SK-N-MC (cell line): ENCODE measurements around the gene LBP.
"Not testable (repeated sequence)": the region's sequence is repeated elsewhere in the genome, so short reads cannot be mapped to it uniquely, and the experiment has no call there.

Experiments
- DNase-seq: peaks from one replicate; pipeline ENCODE4 v3.0.0-alpha.2; 2011; ENCODE audit warnings: low read depth, low spot score
- H3K27ac ChIP-seq: fragments of 200-600 bp; sonication (generic); 2 replicates; pipeline ENCODE4 v1.5.1; 2016; ENCODE audit warnings: mixed run types
- H3K36me3 ChIP-seq: fragments of 200-600 bp; sonication (generic); 2 replicates; pipeline ENCODE4 v1.6.1; 2017; ENCODE audit warnings: antibody characterized with exemption, low read length, mixed read lengths; ENCODE audit not compliant: insufficient read depth
- H3K4me3 ChIP-seq: fragments of 200-600 bp; sonication (generic); 2 replicates; pipeline ENCODE4 v1.5.1; 2016
- H3K9ac ChIP-seq: fragments of 200-600 bp; sonication (generic); 2 replicates; pipeline ENCODE4 v1.8.0; 2017; ENCODE audit warnings: mixed run types, mixed read lengths; ENCODE audit not compliant: insufficient read length
- H3K9me3 ChIP-seq: fragments of 200-600 bp; sonication (generic); 2 replicates; pipeline ENCODE4 v1.6.1; 2017; ENCODE audit warnings: low read depth, mild to moderate bottlenecking, antibody characterized with exemption, low read length, moderate library complexity, mixed read lengths
- EZH2 ChIP-seq: fragments of 200-600 bp; sonication (generic); IDR thresholded peaks from one replicate; pipeline ENCODE4 v1.6.1; 2017; ENCODE audit warnings: antibody characterized with exemption
- FOXP2 ChIP-seq: optimal IDR thresholded peaks from 2 replicates; pipeline ENCODE3; 2011; ENCODE audit warnings: mild to moderate bottlenecking, moderate library complexity; ENCODE audit not compliant: insufficient read depth; ENCODE audit errors: extremely low read length, control extremely low read depth
- POLR2AphosphoS5 ChIP-seq: IDR thresholded peaks from 2 replicates; pipeline ENCODE4 v1.6.1; 2012; ENCODE audit warnings: mild to moderate bottlenecking, low read depth, low read length, borderline replicate concordance

The LBP gene

GRCh38 chr20:38369389-38369788, 23.1 kb downstream of the LBP start:
- Histone ChIP-seq H3K9me3 (no peaks in the 10 kb centered on the region), H3K9ac (no peak overlapping the region), H3K27ac (no peak overlapping the region), H3K4me3 (no peak overlapping the region), H3K36me3 (no peaks in the 10 kb centered on the region)
- no peak for DNase-seq
- TF ChIP-seq EZH2 (no peak), FOXP2 (no peak), POLR2AphosphoS5 (no peak)

GRCh38 chr20:38372806-38373205, 26.5 kb downstream of the LBP start:
- no peak overlapping the region for H3K4me3 ChIP-seq
- no peak overlapping the region for H3K27ac ChIP-seq
- no peak overlapping the region for H3K9ac ChIP-seq
- no peak for DNase-seq
- TF ChIP-seq FOXP2 (no peak), POLR2AphosphoS5 (no peak), EZH2 (no peak)
- no peaks in the 10 kb centered on the region for H3K9me3 ChIP-seq
- H3K36me3 ChIP-seq, result no peaks in the 10 kb centered on the region

- Histone ChIP-seq H3K9me3 (no peaks in the 10 kb centered on the region), H3K36me3 (no peaks in the 10 kb centered on the region), H3K9ac (no peak overlapping the region), H3K27ac (no peak overlapping the region), H3K4me3 (no peak overlapping the region)
- no peak for DNase-seq
- no peak for TF ChIP-seq FOXP2
- no peak for TF ChIP-seq POLR2AphosphoS5
- no peak for TF ChIP-seq EZH2
These were observed 27.1 kb downstream of the LBP start for GRCh38 chr20:38373231-38373867.

GRCh38 chr20:38373898-38374297, 27.6 kb downstream of the LBP start:
- DNase-seq, result no peak
- Histone ChIP-seq H3K9me3 (no peaks in the 10 kb centered on the region), H3K9ac (no peak overlapping the region), H3K4me3 (no peak overlapping the region), H3K27ac (no peak overlapping the region), H3K36me3 (no peaks in the 10 kb centered on the region)
- TF ChIP-seq POLR2AphosphoS5, result no peak
- TF ChIP-seq EZH2, result no peak
- no peak for TF ChIP-seq FOXP2

GRCh38 chr20:38377039-38377685, 30.9 kb downstream of the LBP start:
- Histone ChIP-seq H3K9me3 (no peaks in the 10 kb centered on the region), H3K27ac (no peak overlapping the region), H3K9ac (no peak overlapping the region), H3K36me3 (no peaks in the 10 kb centered on the region), H3K4me3 (no peak overlapping the region)
- TF ChIP-seq EZH2 (no peak), FOXP2 (no peak), POLR2AphosphoS5 (no peak)
- DNase-seq, result no peak

GRCh38 chr20:38377838-38378237, 31.6 kb downstream of the LBP start:
- H3K9ac ChIP-seq, H3K27ac ChIP-seq, DNase-seq, H3K4me3 ChIP-seq, H3K9me3 ChIP-seq, H3K36me3 ChIP-seq: not testable (repeated sequence)

GRCh38 chr20:38383147-38383546, 36.9 kb downstream of the LBP start:
- Histone ChIP-seq H3K9me3 (no peaks in the 10 kb centered on the region), H3K27ac (no peak overlapping the region), H3K9ac (no peak overlapping the region), H3K36me3 (no peaks in the 10 kb centered on the region), H3K4me3 (no peak overlapping the region)
- DNase-seq, result no peak
- no peak for TF ChIP-seq FOXP2

GRCh38 chr20:38386004-38386403, 39.7 kb downstream of the LBP start:
- H3K27ac ChIP-seq, result no peak overlapping the region
- no peaks in the 10 kb centered on the region for H3K9me3 ChIP-seq
- no peak overlapping the region for H3K4me3 ChIP-seq
- no peak overlapping the region for H3K9ac ChIP-seq
- no peaks in the 10 kb centered on the region for H3K36me3 ChIP-seq
- TF ChIP-seq EZH2 (no peak), POLR2AphosphoS5 (no peak), FOXP2 (no peak)
- no peak for DNase-seq

- Histone ChIP-seq H3K36me3 (no peaks in the 10 kb centered on the region), H3K4me3 (no peak overlapping the region), H3K9me3 (no peaks in the 10 kb centered on the region), H3K27ac (no peak overlapping the region), H3K9ac (no peak overlapping the region)
- DNase-seq, result no peak
- TF ChIP-seq EZH2 (no peak), POLR2AphosphoS5 (no peak), FOXP2 (no peak)
These were observed 40.6 kb downstream of the LBP start for GRCh38 chr20:38386851-38387250.
